ENCODE results near the gene SEMA3A.

DNA sequence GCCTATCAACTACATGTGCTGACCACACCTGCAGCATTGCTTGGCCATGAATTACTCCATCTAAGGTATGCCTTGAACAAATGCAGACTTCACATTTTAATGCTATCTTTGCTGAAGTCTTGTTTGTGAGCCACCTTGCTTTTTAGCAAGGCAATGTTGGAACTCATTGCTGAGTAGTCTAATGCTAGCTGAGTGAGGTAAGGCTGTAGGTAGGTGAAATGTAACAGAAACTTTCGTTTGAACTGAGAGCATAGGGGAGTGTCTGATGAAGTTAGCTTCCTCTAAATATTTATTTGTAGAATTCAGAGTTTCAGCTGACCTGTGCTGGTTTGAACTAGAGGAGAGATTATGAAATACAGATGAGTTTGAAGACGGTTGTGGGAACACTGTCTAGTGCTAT lies 238.5 kb downstream of the SEMA3A start:
- TF ChIP-seq ISL1 (CRISPR knock-in tag; IDR thresholded peaks at IDR 0.05) (no peak), OSR1 (CRISPR knock-in tag; IDR thresholded peaks at IDR 0.05) (no peak), ZFP3 (CRISPR knock-in tag; IDR thresholded peaks at IDR 0.05) (no peak), ZNF8 (CRISPR knock-in tag; IDR thresholded peaks at IDR 0.05) (no peak), RARB (CRISPR knock-in tag; IDR thresholded peaks at IDR 0.05) (no peak), SNAI2 (CRISPR knock-in tag; IDR thresholded peaks at IDR 0.05) (no peak), GLIS3 (CRISPR knock-in tag; IDR thresholded peaks at IDR 0.05) (no peak), ARNTL (CRISPR knock-in tag; IDR thresholded peaks at IDR 0.05; ENCODE audit: borderline replicate concordance, low read depth) (no peak), TOX (CRISPR knock-in tag; IDR thresholded peaks at IDR 0.05; ENCODE audit: borderline replicate concordance) (no peak), ZC3H10 (CRISPR knock-in tag; IDR thresholded peaks at IDR 0.05) (no peak)
- TF ChIP-seq, protein P1, sequence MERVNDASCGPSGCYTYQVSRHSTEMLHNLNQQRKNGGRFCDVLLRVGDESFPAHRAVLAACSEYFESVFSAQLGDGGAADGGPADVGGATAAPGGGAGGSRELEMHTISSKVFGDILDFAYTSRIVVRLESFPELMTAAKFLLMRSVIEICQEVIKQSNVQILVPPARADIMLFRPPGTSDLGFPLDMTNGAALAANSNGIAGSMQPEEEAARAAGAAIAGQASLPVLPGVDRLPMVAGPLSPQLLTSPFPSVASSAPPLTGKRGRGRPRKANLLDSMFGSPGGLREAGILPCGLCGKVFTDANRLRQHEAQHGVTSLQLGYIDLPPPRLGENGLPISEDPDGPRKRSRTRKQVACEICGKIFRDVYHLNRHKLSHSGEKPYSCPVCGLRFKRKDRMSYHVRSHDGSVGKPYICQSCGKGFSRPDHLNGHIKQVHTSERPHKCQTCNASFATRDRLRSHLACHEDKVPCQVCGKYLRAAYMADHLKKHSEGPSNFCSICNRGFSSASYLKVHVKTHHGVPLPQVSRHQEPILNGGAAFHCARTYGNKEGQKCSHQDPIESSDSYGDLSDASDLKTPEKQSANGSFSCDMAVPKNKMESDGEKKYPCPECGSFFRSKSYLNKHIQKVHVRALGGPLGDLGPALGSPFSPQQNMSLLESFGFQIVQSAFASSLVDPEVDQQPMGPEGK (CRISPR knock-in tag; IDR thresholded peaks at IDR 0.05; ENCODE audit: borderline replicate concordance) = no peak
- TF ChIP-seq, protein P2, sequence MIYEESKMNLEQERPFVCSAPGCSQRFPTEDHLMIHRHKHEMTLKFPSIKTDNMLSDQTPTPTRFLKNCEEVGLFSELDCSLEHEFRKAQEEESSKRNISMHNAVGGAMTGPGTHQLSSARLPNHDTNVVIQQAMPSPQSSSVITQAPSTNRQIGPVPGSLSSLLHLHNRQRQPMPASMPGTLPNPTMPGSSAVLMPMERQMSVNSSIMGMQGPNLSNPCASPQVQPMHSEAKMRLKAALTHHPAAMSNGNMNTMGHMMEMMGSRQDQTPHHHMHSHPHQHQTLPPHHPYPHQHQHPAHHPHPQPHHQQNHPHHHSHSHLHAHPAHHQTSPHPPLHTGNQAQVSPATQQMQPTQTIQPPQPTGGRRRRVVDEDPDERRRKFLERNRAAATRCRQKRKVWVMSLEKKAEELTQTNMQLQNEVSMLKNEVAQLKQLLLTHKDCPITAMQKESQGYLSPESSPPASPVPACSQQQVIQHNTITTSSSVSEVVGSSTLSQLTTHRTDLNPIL (CRISPR knock-in tag; IDR thresholded peaks at IDR 0.05; ENCODE audit: low read depth) = no peak
- TF ChIP-seq, protein P3, sequence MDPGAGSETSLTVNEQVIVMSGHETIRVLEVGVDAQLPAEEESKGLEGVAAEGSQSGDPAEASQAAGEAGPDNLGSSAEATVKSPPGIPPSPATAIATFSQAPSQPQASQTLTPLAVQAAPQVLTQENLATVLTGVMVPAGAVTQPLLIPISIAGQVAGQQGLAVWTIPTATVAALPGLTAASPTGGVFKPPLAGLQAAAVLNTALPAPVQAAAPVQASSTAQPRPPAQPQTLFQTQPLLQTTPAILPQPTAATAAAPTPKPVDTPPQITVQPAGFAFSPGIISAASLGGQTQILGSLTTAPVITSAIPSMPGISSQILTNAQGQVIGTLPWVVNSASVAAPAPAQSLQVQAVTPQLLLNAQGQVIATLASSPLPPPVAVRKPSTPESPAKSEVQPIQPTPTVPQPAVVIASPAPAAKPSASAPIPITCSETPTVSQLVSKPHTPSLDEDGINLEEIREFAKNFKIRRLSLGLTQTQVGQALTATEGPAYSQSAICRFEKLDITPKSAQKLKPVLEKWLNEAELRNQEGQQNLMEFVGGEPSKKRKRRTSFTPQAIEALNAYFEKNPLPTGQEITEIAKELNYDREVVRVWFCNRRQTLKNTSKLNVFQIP (CRISPR knock-in tag; IDR thresholded peaks at IDR 0.05; ENCODE audit: borderline replicate concordance, low read depth) = no peak
- TF ChIP-seq, protein P4, sequence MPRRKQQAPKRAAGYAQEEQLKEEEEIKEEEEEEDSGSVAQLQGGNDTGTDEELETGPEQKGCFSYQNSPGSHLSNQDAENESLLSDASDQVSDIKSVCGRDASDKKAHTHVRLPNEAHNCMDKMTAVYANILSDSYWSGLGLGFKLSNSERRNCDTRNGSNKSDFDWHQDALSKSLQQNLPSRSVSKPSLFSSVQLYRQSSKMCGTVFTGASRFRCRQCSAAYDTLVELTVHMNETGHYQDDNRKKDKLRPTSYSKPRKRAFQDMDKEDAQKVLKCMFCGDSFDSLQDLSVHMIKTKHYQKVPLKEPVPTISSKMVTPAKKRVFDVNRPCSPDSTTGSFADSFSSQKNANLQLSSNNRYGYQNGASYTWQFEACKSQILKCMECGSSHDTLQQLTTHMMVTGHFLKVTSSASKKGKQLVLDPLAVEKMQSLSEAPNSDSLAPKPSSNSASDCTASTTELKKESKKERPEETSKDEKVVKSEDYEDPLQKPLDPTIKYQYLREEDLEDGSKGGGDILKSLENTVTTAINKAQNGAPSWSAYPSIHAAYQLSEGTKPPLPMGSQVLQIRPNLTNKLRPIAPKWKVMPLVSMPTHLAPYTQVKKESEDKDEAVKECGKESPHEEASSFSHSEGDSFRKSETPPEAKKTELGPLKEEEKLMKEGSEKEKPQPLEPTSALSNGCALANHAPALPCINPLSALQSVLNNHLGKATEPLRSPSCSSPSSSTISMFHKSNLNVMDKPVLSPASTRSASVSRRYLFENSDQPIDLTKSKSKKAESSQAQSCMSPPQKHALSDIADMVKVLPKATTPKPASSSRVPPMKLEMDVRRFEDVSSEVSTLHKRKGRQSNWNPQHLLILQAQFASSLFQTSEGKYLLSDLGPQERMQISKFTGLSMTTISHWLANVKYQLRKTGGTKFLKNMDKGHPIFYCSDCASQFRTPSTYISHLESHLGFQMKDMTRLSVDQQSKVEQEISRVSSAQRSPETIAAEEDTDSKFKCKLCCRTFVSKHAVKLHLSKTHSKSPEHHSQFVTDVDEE (CRISPR knock-in tag; IDR thresholded peaks at IDR 0.05) = no peak
